ENCODE measurements around the gene CACNG1. TPM values are rescaled to one million over a fixed set of nuclear protein-coding genes. Genes with fewer than 3 reads are reported as not detected.
"Not testable (repeated sequence)": the region's sequence is repeated elsewhere in the genome, so short reads cannot be mapped to it uniquely, and the experiment has no call there.

The CACNG1 gene
- total RNA-seq, 2 donors from 2014 or later = not detected

DNA sequence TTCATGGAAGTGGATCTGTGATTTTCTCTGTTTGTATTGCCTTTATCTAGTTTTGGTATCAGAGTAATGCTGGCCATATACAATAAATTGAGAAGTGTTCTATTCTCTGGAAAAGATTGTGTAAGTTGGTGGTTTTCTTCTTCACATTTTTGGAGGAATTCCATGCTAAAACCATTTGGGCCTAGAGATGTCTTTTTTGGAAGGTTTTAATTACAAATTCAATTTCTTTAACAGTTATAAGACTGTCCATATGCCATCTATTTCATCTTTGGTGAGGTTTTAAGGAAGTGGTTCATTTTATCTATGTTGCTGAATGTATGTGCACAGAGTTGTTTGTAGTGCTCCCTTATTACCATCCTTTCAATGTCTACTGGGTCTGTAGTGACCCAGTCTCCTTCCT lies 46.0 kb downstream of the CACNG1 start:
- Histone ChIP-seq H3K36me3 (no peaks in the 10 kb centered on the region), H3K27ac (no peak overlapping the region), H3K9me3 (no peaks in the 10 kb centered on the region), H3K4me1 (ENCODE audit: control insufficient read depth in 1 of 2, low read depth in 2 of 2) (peaks cover 0 to 2% of the 10 kb centered on the region in 2 donors), H3K27me3 (replicated peaks; ENCODE audit: insufficient read depth) (no peaks in the 10 kb centered on the region), H3K4me3 (no peak overlapping the region)
- ATAC-seq (ENCODE audit: insufficient number of reproducible peaks, low FRiP score, low read depth) (no peak), DNase-seq (ENCODE audit: low spot score) (no peak)
- TF ChIP-seq, protein P1, sequence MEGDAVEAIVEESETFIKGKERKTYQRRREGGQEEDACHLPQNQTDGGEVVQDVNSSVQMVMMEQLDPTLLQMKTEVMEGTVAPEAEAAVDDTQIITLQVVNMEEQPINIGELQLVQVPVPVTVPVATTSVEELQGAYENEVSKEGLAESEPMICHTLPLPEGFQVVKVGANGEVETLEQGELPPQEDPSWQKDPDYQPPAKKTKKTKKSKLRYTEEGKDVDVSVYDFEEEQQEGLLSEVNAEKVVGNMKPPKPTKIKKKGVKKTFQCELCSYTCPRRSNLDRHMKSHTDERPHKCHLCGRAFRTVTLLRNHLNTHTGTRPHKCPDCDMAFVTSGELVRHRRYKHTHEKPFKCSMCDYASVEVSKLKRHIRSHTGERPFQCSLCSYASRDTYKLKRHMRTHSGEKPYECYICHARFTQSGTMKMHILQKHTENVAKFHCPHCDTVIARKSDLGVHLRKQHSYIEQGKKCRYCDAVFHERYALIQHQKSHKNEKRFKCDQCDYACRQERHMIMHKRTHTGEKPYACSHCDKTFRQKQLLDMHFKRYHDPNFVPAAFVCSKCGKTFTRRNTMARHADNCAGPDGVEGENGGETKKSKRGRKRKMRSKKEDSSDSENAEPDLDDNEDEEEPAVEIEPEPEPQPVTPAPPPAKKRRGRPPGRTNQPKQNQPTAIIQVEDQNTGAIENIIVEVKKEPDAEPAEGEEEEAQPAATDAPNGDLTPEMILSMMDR (IDR thresholded peaks at IDR 0.05) = no peak

DNA sequence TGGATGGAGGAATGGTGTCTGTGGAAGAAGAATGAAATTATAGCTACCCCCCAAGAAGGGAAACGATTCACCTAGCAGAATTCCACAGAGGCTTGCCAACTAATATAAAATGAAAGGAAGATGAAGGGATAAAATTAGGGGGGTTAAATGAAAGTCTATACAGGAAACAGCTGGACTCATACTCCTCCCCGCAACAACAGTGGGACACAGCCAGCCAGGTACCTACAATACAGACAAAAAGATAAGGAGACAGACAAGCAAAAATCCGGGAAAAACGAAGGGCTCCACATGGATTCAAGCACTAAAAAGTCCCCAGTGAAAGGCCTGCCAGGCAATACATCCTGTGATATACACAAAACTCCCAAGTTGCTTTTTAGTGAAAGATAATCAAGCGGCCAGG lies 47.9 kb downstream of the CACNG1 start:
- H3K4me3 ChIP-seq = no peak overlapping the region
- peaks cover 6 to 7% of the 10 kb centered on the region in 2 donors for H3K4me1 ChIP-seq (ENCODE audit: control insufficient read depth in 1 of 2, low read depth in 2 of 2)
- H3K27ac ChIP-seq = no peak overlapping the region
- TF ChIP-seq, protein P1 (IDR thresholded peaks at IDR 0.05) = no peak
- H3K27me3 ChIP-seq (replicated peaks; ENCODE audit: insufficient read depth) = no peaks in the 10 kb centered on the region
- DNase-seq (ENCODE audit: low spot score) (no peak), ATAC-seq (ENCODE audit: insufficient number of reproducible peaks, low FRiP score, low read depth) (no peak)
- no peaks in the 10 kb centered on the region for H3K36me3 ChIP-seq
- H3K9me3 ChIP-seq = no peaks in the 10 kb centered on the region

- not testable (repeated sequence) for H3K4me3 ChIP-seq; ATAC-seq (ENCODE audit: insufficient number of reproducible peaks, low FRiP score, low read depth); H3K27me3 ChIP-seq (replicated peaks; ENCODE audit: insufficient read depth); H3K27ac ChIP-seq; H3K36me3 ChIP-seq; H3K4me1 ChIP-seq (ENCODE audit: control insufficient read depth in 1 of 2, low read depth in 2 of 2); H3K9me3 ChIP-seq; DNase-seq (ENCODE audit: low spot score)
Measured at GRCh38 chr17:67092710-67093109, 48.4 kb downstream of the CACNG1 start.

- Histone ChIP-seq H3K36me3 (no peaks in the 10 kb centered on the region), H3K4me1 (ENCODE audit: control insufficient read depth in 1 of 2, low read depth in 2 of 2) (peaks cover 6 to 7% of the 10 kb centered on the region in 2 donors), H3K27ac (no peak overlapping the region), H3K27me3 (replicated peaks; ENCODE audit: insufficient read depth) (no peaks in the 10 kb centered on the region), H3K4me3 (no peak overlapping the region), H3K9me3 (no peaks in the 10 kb centered on the region)
- DNase-seq (ENCODE audit: low spot score) = no peak
- ATAC-seq (ENCODE audit: insufficient number of reproducible peaks, low FRiP score, low read depth) = no peak
- TF ChIP-seq, protein P1 (IDR thresholded peaks at IDR 0.05) = no peak
Measured at GRCh38 chr17:67093348-67093747, 49.0 kb downstream of the CACNG1 start.

DNA sequence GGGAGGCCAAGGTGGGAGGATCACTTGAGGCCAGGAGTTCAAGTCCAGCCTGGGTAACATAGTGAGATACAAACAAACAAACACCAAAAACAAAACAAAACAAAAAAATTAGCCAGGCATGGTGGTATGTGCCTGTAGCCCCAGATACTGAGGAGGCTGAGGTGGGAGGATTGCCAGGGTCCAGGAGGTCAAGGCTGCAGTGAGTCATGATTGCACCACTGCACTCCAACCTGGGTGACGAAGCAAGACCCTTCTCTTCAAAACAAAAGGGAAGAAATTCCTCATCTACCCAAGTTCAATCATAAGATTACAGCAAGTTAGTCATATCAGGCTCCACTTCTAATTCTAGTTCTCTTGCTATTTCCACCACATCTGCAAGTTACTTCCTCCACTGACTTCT lies 50.9 kb downstream of the CACNG1 start:
- ATAC-seq (ENCODE audit: insufficient number of reproducible peaks, low FRiP score, low read depth); H3K36me3 ChIP-seq; H3K4me3 ChIP-seq; H3K9me3 ChIP-seq; DNase-seq (ENCODE audit: low spot score); H3K27ac ChIP-seq; H3K27me3 ChIP-seq (replicated peaks; ENCODE audit: insufficient read depth): not testable (repeated sequence)
- peaks cover 11 to 20% of the 10 kb centered on the region in 2 donors for H3K4me1 ChIP-seq (ENCODE audit: control insufficient read depth in 1 of 2, low read depth in 2 of 2)

DNA sequence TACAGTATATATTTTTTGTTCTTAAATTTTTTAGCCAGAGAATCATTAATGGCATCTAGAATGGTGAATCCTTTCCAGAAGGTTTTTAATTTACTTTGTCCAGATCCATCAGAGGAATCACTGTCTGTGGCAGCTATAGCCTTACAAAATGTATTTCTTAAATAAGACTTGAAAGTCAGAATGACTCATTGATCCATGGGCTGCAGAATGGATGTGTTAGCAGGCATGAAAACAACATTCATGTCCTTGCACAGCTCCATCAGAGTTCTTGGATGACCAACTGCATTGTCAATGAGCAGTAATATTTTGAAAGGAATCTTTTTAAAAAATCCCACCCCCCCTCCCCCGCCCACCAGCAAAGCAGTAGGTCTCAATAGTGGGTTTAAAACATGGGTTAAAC lies 51.4 kb downstream of the CACNG1 start:
- no peaks in the 10 kb centered on the region for H3K36me3 ChIP-seq
- TF ChIP-seq, protein P1 (IDR thresholded peaks at IDR 0.05) = no peak
- H3K4me1 ChIP-seq (ENCODE audit: control insufficient read depth in 1 of 2, low read depth in 2 of 2) = peaks cover 11 to 20% of the 10 kb centered on the region in 2 donors
- no peak overlapping the region for H3K27ac ChIP-seq
- ATAC-seq (ENCODE audit: insufficient number of reproducible peaks, low FRiP score, low read depth) = no peak
- no peaks in the 10 kb centered on the region for H3K27me3 ChIP-seq (replicated peaks; ENCODE audit: insufficient read depth)
- DNase-seq (ENCODE audit: low spot score) = no peak
- no peak overlapping the region for H3K4me3 ChIP-seq
- H3K9me3 ChIP-seq = no peaks in the 10 kb centered on the region
